Progenitor cell of endocrine pancreas (in vitro differentiated cells): ENCODE data around the gene MYL3. TPM values are rescaled to one million over a fixed set of nuclear protein-coding genes. Genes with fewer than 3 reads are reported as not detected.

Experiments used
- DNase-seq: peaks from one replicate; pipeline ENCODE4 v3.0.0; 2021; ENCODE audit warnings: low spot score; ENCODE audit not compliant: unreplicated experiment
- H3K27ac Mint-ChIP-seq: 2 replicates; pipeline ENCODE4 v1.8.0; 2021; ENCODE audit warnings: mild to moderate bottlenecking, moderate library complexity, mixed read lengths
- H3K27me3 Mint-ChIP-seq: 2 replicates; pipeline ENCODE4 v1.8.0; 2021; ENCODE audit warnings: mixed read lengths
- H3K36me3 Mint-ChIP-seq: 2 replicates; pipeline ENCODE4 v1.8.0; 2022; ENCODE audit warnings: mixed read lengths; ENCODE audit not compliant: insufficient read depth
- H3K4me1 Mint-ChIP-seq: 2 replicates; pipeline ENCODE4 v1.8.0; 2021; ENCODE audit warnings: low read depth, mixed read lengths
- H3K4me3 Mint-ChIP-seq: 2 replicates; pipeline ENCODE4 v1.8.0; 2021; ENCODE audit warnings: low read depth, mild to moderate bottlenecking, moderate library complexity, mixed read lengths
- H3K9me3 Mint-ChIP-seq: 2 replicates; pipeline ENCODE4 v1.8.0; 2021; ENCODE audit warnings: low read depth, mixed read lengths
- CTCF ChIP-seq: fragments of 200-600 bp; sonication (generic); IDR thresholded peaks from one replicate; pipeline ENCODE4 v1.5.0; 2021; ENCODE audit warnings: antibody characterized with exemption, mild to moderate bottlenecking; ENCODE audit not compliant: unreplicated experiment
- total RNA-seq: library from RNA; stranded (reverse); gene quantifications from 2 replicates; pipeline ENCODE4 v1.2.1, GENCODE V29; 2021

Gene MYL3
- total RNA-seq, 1 donor from 2014 or later: not detected

- Mint-ChIP-seq H3K4me1 (peaks cover 2% of the 10 kb centered on the region), H3K27ac (no peak overlapping the region), H3K27me3 (peaks cover 21% of the 10 kb centered on the region), H3K36me3 (no peaks in the 10 kb centered on the region), H3K4me3 (no peak overlapping the region), H3K9me3 (no peaks in the 10 kb centered on the region)
- DNase-seq: no peak
- no peak for TF ChIP-seq CTCF
Measured at GRCh38 chr3:46865031-46865507, 1.8 kb upstream of the MYL3 start.

- Mint-ChIP-seq H3K36me3 (no peaks in the 10 kb centered on the region), H3K27me3 (peaks cover 14% of the 10 kb centered on the region), H3K4me1 (peaks cover 3% of the 10 kb centered on the region), H3K4me3 (no peak overlapping the region), H3K27ac (no peak overlapping the region), H3K9me3 (no peaks in the 10 kb centered on the region)
- no peak for TF ChIP-seq CTCF
- DNase-seq: no peak
Measured at GRCh38 chr3:46864061-46864881, 1.0 kb upstream of the MYL3 start.

- Mint-ChIP-seq H3K4me3 (no peak overlapping the region), H3K27me3 (peaks cover 24% of the 10 kb centered on the region), H3K9me3 (no peaks in the 10 kb centered on the region), H3K4me1 (peaks cover 5% of the 10 kb centered on the region), H3K27ac (no peak overlapping the region), H3K36me3 (no peaks in the 10 kb centered on the region)
- DNase-seq: no peak
- TF ChIP-seq CTCF: no peak
Measured at GRCh38 chr3:46862369-46863025, 747 bp downstream of the MYL3 start.

- Mint-ChIP-seq H3K4me1 (peaks cover 5% of the 10 kb centered on the region), H3K27me3 (peaks cover 24% of the 10 kb centered on the region), H3K27ac (no peak overlapping the region), H3K9me3 (no peaks in the 10 kb centered on the region), H3K4me3 (no peak overlapping the region), H3K36me3 (no peaks in the 10 kb centered on the region)
- no peak for TF ChIP-seq CTCF
- DNase-seq: no peak
Measured at GRCh38 chr3:46861605-46862368, 1.5 kb downstream of the MYL3 start.
